NK-92 (cell line): ENCODE data around the gene UNC13D.
A peak's percentile ranks its signal among the peaks of the same experiment; 100 is the strongest.
"Not testable (repeated sequence)": the region's sequence is repeated elsewhere in the genome, so short reads cannot be mapped to it uniquely, and the experiment has no call there.

Experiments
- DNase-seq: peaks from one replicate; lab custom pipeline; 2025; ENCODE audit not compliant: unreplicated experiment; lab: John Stamatoyannopoulos, UW

The UNC13D gene

DNA sequence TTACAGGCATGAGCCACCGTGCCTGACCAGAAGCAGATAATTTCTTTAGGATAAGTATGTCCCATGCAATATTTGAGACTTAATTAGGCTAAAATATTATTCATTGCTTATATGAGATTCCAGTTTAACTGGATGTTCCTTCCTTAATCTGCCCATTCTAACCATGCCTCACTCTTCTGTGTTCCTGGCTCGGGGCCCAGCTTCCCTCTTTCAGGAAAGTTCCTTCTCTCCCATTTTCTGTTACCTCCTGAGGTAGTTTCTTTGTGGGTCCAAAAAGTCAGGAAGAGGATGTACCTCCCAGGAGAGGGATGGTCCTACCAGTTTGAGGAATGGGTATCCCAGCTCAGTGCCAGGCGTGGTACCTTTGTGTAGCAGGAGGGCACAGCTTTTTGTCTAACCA lies 36.3 kb downstream of the UNC13D start:
- no peak for DNase-seq

DNA sequence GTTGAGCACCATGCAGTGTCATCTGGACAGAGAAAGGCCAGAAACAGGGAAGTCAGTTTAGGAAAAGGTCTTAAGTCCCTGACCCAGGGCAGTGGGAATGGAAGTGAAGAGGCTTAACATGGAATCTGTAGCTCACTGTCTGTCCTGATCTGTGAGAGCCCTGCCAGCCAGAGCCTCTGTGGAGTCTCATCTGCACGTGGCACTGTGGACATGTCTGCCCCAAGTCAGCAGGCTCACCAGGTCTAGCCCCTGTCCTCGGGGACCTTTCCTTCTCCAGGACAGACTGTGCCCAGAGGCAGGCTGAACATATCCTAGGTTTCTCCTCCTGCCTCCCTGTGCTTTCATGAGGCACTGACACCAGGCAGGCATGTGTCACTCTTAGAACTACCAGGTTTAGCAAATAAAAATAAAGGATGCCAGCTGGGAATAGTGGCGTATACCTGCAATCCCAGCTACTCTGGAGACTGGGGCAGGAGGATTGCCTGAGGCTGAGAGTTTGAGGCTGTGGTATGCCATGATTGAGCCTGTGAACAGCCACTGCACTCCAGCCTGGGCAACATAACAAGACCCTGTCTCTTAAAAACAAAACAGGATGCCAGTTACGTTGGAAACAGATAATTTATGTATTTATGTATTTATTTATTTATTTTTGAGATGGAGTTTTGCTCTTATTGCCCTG lies 37.2 kb downstream of the UNC13D start:
- DNase-seq = no peak

DNA sequence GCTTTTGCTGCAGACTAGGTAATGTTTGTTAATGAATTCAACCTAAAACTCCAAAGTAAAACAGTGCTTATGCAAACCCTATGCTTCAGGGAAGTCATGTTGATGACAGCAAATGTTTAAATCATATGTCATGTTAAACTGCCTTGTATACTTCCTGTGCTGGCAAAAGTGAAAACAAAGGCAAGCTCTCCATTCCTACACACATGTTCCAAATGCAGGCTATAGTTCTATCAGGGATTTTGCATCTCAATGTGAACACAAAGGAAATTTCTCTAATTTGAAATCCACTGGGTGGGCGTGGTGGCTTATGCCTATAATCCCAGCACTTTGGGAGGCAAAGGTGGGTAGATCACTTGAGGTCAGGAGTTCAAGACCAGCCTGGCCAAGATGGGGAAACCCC lies 40.3 kb downstream of the UNC13D start:
- DNase-seq = no peak

DNA sequence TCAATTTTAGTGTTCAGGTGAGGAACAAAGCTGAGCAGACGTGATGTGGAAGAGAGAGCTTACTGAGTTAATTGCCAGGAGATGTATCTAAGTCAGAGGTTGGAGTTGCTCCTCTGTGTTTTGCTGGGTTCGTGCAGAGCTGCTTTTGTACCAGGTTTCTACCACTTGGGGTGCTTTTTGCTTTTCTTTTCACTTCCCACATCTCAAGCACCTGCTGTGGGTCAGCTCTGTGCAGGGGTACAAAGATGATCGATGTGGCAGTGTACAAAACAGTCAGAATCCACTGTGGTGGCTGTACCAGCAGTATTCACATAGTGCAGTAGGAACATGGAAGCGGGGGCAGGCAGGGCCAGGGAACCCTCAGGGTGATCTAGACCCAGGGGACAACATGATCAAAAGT lies 44.8 kb downstream of the UNC13D start:
- no peak for DNase-seq

DNA sequence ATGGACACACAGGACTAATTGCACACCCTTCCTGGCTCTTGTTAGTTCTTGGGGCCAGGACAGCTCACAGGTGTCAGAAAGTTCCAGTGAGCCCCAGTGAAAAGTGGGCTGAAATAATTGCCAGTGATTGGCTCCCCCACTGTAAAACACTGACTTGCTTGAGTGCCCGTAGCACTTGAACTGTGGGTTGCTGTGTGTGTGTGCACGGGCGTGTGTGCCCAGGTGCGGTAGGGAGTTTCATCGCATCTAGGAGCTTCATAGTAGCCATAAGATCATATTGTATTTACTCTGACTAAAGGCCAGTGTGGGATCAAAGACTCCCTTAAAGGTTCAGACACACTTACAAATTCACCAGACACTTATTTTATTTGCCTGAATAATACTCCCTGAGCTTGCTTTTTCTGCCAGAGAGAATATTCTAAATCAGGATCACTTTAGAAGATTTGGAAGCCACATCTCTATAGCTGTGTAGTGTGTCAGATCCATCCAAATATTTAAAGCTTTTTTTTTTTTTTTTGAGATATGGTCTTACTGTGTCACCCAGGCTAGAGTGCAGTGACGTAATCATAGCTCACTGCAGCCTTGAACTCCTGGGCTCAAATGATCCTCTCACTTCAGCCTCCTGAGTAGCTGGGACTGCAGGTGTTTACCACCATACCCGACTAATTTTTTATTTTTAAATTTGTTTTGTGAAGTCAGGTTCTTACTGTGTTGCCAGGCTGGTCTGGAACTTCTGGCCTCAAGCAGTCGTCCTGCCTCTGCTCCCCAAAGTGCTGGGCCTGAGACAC lies 48.2 kb downstream of the UNC13D start:
- no peak for DNase-seq

DNA sequence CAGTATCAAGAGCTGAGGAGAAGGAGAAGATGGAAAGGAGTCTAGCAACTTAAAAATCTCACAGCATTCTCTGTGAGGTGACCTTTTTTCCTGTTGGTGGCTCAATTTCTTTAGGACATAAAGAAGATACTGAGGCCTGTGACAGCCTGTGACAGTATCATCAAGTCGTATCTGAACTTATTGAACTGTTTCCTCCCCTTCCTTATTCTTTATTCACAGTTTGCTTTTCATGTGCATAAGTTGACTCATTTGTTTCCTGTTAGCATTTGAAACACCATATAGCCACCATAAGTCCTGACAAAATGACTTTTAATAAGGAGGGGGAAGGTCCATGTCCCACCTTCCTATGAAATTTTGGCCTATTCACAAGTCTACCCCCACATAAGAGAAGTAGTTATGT lies 50.7 kb downstream of the UNC13D start:
- DNase-seq = no peak

DNA sequence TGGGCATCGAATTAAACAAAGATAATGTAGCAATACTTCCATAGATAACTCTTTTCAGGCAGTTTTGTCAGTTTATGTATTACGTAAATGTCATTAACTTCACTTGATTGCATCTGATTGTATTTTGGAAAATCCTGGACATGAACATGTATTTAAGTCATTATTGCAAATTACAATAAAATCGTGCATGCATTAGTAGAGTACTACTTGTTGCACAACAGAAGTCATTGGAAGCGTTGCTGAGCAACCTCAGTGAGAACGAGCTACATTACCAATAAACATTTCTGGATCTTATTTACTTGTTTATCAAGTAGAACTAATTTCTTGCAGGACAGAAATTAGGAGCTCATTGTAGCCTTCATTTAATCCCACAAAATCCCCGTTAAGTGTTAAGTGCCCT lies 53.0 kb downstream of the UNC13D start:
- DNase-seq = no peak

DNA sequence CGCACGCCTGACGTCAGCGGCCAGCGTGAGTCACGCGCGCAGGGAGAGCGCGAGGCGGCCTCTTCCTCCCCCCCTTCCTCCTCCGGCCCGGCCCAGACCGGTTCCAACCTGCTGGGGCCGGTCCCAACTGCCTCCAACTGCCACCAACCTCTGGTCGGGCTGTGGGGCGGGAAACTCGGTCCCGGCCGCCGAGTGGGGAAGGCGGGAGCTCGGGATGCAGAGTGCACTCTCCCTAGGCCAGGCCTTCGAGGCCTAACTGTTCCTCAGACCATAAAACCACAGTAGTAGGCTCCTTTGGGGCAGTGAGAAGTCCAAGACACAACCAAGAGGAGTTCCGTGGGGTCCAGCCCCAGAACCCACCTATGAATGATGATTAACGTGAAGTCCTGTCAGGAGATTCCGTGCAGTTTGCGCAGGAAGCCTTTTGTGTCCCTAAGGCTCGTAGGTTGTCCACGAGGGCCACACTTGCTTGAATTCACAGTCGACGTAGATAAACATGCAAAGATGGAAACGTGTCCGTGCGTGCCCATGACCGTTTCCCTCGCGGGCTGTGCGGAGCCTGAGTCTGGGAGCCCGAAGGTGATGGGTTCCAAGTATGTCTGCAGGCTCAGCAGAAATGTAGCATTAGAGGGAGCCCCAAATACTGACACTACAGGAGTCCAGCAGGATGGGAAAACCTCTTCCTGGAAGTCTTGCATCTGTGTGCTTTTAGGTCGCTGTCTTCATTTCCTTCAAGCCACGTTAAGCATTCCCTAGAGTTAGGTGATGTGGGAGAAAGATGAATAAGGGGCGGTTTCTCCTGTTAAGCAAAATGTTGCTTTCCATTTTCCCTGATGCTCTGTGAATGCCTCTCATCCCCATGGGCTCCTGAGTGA lies 59.0 kb downstream of the UNC13D start:
- no peak for DNase-seq

DNA sequence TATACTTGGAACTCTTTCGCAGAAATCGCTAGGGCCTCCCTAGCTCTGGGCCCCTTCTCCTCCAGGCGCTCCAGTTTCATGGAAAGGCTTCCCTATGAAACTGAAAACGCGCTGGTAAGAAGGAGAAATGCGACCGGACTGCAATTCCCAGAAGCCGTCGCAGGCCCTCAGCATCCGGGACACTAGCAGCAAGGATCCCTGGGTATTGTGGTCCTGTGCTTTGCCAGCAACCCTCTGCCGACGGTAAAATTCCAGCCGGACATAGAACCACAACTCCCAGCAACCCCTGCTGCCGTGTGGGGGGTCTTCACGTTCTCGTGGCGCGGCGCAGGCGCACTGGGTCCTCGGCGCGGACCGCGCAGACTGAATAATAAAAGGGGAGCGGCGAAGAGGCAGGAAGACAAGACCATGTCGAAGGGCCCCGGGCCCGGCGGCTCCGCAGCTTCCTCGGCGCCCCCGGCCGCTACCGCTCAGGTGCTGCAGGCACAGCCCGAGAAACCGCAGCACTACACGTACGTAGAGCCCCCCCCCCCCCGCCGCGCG lies 59.7 kb downstream of the UNC13D start, which contains the start of gene UNK:
Gene UNK, plus strand, starts transcription at position 334 of the 543 bp plus-strand sequence. Its CDS starts 75 bp downstream, at position 409.
- DNase-seq = peak; percentile 89

DNA sequence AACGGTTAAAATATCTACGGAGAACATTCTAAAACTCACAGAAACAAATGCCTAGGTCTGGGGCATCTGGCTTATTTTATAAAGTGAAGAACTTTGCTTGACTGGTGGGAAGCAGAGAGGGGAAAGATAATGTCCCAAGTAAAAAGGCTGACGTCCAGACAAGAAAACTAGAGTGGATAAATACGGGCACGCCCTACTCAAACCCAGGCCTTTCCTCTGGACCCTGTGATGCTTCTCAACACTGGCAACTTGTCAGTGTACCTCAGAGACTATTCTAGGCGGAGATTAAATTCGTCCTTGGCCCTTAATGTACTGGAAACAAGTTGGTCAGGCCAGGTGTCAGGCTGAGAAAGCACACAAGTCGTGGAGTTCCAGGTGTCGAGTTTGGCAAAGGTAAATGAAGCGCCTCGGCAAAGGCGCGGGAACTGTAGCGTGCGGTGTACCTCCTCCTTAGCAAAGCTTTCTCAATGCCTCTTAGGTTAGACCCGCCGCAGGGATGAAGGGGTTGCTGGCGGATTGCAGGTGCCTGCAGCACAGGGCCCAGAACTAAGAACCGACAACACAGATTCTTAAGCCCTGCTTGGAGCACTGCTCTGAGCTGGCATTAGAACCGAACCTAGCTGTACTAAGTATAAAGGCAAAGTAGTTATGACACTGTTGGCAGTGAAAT lies 60.3 kb downstream of the UNC13D start:
- no peak for DNase-seq

DNA sequence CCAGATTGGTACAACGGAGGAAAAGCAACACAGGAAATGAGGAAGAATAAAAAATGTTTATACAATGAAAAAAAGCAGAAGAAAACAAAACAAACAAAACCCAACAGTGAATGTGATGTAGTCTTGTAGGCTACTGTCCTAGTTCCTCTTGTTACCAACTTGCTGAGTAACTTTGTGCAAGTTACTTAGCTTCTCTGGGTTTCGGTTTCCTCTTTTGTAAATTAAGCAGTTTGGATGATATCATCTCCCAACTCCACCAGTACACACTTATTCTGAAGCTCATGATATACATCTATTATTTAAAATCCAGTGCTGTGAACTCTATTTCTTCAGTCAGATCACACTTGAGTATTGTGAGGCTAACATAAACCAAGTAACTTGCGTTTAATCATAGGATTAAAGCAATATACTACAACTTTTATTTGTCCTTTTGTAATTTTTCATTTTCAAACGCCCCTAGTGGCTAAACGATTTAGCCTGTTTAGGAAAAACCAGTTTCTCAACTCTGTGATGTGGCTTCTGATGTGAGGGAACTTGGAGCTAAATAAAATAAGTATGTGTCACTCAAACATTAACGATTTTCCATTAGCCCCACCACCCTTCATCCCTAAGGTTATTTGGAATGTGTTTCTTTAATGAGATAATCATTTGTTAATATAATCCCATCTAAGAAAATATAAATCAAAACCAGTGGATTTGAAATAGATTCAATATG lies 61.0 kb downstream of the UNC13D start:
- no peak for DNase-seq

DNA sequence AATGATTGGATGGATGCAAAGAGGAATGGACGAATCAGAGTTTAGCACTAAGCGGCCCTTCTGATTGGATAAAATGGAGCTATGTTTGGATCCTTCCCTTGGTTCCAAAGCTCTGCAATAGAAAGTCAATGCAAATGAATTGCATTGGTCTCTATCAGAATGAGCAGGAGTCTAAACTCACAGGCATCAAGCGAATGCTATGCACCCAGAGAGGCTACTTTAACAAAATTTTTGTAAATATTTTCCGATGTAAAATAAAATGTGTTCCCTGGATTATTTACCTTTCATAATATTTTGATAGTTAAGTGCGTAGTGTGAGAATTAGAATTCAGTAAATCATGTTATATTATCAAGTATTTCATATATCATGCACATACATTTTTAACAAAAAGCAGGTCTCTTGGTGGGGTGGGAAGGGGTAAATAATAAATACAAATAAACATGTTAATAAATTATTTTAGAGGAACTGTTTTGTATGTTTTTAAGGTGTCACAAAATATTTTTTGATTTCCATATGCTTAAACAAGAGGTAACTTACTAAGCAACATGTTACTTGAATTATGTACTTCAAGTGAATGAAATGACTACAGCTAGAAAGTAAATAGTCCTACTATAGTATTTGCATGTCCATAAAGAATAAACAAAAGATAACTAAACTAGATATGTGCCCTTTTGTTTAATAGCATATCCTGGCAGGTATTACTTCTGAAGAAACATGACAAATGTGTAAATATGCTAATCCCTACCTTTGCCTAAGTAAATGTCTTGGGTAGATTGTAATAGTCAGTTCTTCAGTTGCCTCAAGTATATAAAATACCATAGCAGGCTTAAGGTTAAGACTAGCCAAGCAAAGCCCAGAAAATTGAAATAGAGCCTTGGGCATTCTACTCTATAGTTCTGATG lies 64.0 kb downstream of the UNC13D start:
- no peak for DNase-seq

DNA sequence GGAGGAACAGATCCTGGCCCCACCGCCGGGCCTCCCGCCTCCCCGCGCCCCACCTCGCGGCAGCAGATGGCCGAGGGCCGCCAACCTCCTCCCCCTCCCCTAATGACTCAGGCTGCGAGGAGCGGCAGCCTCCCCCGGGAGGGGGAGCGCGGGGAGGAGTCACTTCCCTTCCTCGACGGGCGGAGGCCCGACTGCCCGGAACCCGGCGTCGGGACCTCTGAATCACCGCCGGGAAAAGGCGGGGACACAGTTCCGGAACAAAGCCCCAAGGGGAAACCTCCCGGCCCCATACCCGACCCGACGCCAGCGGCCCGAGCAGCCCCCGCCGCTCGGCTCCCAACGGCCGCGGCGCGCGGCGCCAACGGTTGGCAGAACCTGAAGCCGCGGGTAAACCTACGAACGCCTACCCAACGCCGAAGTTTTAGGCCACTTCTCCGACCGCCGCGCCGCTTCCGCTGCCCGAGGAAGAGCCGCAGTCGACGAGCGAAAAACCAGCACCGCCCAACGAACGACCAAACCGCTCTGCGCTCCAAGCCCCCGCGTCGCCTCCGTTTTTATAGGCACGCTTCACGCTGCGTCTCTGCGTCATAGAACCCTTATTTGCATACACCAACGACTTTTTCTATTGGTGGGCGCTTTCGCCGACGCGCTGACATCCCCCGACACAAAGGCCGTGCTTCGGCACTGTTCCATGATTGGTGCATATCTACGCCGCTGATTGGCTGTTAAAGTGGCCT lies 64.8 kb downstream of the UNC13D start:
- peak; percentile 73 for DNase-seq

DNA sequence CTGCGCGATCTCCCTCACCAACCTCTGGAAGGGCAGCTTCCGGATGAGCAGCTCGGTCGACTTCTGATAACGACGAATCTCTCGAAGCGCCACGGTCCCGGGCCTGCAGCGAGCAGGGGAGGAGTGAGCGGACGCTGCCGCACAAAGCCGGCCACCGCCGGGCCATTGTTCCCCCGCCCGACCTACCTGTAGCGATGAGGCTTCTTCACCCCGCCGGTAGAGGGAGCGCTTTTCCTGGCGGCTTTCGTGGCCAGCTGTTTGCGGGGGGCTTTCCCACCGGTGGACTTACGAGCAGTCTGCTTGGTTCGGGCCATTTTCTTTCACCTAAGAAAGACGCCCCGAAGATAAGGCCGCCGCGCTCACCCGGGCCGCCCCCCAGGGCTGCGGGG lies 65.3 kb downstream of the UNC13D start:
- DNase-seq = no peak

DNA sequence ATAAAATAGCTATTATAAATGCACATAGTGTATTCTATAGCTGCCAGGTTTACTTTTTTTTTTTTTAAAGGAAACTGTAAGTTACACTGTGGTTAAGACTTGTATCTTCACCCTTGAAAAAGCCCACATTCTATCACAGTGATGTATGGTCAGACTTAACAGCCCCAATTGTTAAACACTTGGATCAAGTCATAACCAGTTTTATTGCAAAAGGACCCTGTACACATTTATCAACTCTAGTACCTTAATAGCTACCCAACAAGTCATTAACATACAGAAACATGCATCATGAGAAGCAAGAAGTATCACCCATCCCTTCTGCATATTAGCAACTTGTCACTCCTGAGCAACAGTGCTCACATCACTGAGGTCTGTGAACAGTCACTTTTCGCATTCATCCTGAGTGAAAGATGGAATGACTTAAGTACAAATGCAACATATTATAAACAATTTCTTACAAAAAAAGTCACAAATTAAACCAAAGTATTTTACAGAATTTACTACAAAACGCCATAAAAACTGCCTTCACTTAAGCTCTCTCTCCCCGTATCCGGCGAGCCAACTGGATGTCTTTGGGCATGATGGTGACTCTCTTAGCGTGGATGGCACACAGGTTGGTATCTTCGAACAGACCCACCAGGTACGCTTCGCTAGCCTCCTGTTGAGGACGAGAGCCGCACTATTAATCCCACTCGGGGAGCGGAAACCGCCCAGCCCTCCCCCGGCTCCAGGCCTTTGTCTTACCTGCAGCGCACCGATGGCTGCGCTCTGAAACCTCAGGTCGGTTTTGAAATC lies 65.9 kb downstream of the UNC13D start:
- DNase-seq = not testable (repeated sequence)

DNA sequence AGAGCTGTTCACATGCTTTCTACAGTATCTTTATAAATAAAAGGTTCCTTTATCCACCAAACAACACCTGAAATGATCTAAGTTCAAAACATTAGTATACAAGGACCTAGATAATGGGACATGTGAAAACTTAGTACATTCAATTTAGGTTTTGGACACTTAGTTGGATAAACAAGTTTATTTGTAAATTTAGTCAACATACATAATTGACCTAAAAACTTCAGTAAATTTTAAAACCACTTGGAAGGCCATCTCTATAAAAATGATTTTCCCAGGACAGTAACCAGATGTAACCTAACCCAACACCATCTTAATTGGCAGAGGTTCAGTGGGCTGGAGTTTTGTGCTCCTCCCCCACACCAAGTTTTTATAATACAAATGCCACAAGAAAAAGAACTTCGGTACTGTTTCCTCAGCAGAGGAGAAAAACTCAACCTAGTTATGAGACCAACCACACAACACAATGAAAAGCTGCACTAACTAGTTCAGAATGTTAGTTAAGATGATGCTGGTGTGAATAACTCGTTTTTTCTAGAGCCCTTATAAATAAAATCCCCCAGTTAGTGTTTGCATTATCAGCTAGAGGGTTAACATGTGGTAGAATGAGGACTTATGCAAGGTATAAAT lies 66.8 kb downstream of the UNC13D start:
- no peak for DNase-seq
